HG02884 (cell line): ENCODE data around the gene ERAS.
"Not testable (repeated sequence)": the region's sequence is repeated elsewhere in the genome, so short reads cannot be mapped to it uniquely, and the experiment has no call there.

ENCODE experiments used
- ATAC-seq: cut with Tn5 transposase; IDR thresholded peaks from one replicate; pipeline ENCODE4 v1.9.1; 2021; ENCODE audit warnings: mild to moderate bottlenecking, moderate library complexity; ENCODE audit not compliant: unreplicated experiment

The ERAS gene

DNA sequence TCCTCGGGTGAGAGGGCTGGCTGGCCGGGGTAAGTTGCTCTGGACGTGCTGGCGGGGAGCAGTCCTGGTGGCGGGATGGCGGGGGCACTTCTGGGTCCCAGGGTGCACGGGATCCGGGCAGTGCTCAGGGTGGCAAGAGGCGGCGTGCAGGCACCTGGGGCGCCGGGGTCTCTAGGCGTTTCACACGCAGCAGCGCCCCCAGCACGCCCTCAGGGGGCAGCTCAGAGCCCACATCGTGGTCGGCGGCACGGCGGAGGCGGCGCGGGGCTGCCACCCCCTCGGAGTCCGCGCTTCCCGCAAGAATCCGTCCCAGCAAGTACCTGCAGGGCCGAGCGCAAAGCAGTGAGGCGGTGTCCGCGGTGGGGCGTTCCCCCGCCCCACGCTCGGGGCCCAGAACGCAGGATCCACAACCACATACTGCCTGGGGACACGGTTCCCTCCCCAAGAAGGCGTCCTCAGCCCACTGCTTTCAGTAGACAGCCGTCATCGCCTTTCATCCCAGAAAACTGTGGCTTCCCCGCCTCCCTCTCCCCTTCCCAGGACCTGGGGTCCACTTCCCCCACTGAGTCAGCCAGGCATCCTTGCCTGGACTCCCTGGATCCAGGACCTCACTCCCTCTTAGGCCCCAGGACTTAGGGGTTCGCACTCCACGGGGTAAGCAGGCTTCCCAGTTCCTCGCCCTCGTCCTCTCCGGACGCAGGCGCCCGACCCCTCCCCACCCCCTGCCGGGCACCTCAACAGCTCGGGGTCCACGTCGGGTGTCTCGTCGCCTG lies 5.0 kb downstream of the ERAS start:
- no peak for ATAC-seq

- no peak for ATAC-seq
These were observed 5.6 kb downstream of the ERAS start for GRCh38 chrX:48831909-48832291.

DNA sequence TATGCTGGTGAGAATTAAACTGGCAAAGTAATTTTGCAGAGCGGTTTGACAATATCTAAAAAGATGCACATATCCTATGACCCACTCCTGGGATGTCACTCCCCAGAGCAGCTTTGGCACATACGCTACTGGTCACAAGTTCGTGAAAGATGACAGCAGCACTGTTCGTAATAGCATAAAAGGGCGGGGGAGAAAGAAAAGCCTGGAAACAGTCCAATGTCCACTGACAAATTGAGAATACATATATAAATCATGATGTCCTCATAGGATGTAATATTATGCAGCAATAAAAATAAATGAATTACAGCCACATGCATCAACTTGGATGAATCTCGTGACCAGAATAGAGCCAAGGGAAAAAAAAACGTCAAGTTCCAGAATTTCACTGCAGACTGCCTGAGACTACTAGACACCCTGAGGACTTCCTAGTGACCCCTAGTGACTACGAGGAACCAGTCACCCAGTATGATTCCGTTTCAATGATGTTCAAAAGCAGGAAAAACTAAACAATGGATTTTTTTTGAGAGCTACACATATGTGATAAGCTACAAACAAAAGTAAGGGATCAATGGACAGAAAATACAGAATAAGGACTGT lies 7.3 kb downstream of the ERAS start:
- ATAC-seq, result no peak

- no peak for ATAC-seq
These were observed 8.0 kb downstream of the ERAS start for GRCh38 chrX:48834383-48834709.

GRCh38 chrX:48835524-48836329 lies 9.4 kb downstream of the ERAS start, which contains the start of gene PCSK1N:
TSS of gene PCSK1N (minus strand) at chrX:48835610. CDS start at chrX:48835532, 78 bp downstream.
- ATAC-seq, result no peak

GRCh38 chrX:48839686-48840085 lies 13.4 kb downstream of the ERAS start:
- no peak for ATAC-seq

DNA sequence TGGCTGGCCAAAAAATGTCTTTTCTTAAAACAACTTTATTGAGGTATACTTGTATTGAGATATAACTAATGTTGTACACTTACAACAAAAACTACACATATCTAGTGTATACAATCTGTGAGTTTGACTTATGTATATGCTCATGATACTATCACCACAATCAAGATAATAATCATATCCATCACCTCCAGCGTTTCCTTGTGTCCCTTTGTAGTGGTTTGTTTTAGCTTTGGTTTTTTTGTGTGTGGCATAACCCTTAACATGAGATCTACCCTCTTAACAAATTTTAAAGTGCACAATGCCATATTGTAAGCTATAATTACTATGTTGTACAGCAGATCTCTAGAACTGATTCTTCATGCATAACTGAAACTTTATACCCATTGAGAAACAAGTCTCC lies 22.5 kb downstream of the ERAS start:
- ATAC-seq, result no peak

GRCh38 chrX:48852857-48853256 lies 26.5 kb downstream of the ERAS start:
- ATAC-seq, result no peak

DNA sequence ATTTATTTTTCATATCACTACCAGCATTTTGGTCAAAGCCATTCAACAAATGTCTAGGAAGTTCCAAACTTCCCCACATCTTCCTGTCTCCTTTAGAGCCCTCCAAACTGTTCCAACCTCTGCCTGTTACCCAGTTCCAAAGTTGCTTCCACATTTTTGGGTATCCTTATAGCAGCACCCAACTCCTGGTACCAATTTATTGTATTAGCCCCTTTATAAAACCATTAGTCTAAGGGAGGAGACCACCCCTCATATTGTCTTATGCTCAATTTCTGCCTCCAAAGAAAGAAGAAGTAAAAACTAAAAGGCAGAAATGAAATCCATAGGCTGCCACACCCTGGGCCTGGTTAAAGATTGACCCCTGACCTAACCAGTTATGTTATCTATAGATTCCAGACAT lies 27.2 kb downstream of the ERAS start:
- not testable (repeated sequence) for ATAC-seq

DNA sequence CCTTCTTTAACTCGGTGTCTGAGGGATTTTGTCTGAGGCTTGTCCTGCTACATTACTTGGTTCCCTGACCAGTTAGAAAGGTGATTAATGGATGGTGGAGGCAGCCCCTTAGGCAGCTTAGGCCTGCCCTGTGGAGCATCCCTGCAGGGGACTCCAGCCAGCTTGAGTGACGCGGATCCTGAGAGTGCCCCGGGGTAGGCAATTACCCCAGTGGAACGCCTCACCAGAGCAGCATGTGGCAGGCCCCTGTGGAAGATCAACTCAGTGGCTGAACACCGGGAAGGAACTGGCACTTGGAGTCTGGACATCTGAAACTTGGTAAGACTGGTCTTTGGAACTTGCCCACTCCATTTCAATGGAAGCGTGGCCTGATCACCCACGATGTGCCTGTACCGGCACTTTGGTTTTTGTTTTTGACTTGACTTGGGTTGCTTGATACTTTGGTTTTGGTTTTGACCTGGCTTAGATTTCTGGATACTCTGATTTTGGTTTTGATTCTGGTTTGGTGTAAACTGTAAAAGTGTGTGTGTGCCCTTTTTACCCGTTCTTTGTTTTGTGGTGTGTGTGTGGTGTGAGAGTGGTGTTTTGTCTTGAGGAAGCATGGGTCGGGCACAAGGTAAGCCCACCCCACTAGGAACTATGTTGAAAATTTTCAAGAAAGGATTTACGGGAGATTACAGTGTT lies 27.9 kb downstream of the ERAS start:
- ATAC-seq, result not testable (repeated sequence)

GRCh38 chrX:48854898-48855297 lies 28.6 kb downstream of the ERAS start:
- ATAC-seq, result no peak

DNA sequence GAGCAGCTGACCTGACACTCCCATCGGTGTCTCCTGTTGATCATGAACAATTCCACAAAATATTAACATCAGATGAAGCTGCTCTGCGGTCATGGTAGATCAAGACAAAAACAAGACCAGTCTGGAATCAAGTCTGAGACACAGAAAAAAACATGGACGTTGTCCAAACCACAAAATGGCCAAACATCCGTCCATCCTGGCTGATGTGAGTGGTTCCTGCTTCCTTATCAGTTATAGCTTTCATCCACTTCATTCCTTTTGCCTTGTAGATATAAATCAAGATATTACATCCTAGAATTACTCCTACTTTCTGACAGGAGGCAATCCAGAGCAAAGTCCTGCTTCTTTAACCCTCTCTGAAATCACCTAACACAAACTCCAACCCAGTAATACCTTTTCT lies 37.9 kb downstream of the ERAS start:
- no peak for ATAC-seq

DNA sequence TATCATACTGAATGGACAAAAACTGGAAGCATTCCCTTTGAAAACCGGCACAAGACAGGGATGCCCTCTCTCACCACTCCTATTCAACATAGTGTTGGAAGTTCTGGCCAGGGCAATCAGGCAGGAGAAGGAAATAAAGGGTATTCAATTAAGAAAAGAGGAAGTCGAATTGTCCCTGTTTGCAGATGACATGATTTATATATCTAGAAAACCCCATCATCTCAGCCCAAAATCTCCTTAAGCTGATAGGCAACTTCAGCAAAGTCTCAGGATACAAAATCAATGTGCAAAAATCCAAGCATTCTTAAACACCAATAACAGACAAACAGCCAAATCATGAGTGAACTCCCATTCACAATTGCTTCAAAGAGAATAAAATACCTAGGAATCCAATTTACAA lies 45.7 kb downstream of the ERAS start:
- not testable (repeated sequence) for ATAC-seq

DNA sequence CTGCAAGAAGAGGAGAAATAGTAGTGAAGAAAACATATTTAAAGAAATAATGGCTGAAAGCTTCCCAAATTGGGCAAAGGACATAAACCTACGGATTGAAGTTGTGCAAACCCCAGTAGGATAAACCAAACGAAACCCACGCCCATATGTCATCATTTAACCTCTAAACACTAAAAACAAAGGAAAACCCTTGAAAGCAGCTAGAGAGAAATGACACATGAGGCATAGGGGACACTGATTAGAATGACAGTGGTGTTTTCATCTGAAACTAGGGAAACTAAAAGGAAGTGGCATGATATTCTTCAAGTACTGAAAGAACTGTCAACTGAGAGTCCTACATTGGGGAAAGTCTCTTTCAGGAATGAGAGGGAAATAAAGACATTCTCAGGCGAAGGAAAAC lies 50.6 kb downstream of the ERAS start:
- not testable (repeated sequence) for ATAC-seq
